Measurements from ENCODE around the gene RPGRIP1. TPM values are rescaled to one million over a fixed set of nuclear protein-coding genes. Genes with fewer than 3 reads are reported as not detected.

The RPGRIP1 gene
- total RNA-seq, 1 experiment from 2014 or later = 0.07 TPM

- H3K4me1 Mint-ChIP-seq = peaks cover 19 to 44% of the 10 kb centered on the region in 2 experiments
- no peak overlapping the region for H3K4me2 ChIP-seq (ENCODE audit: insufficient read depth, insufficient read length, low read length)
- no peaks in the 10 kb centered on the region for H4K20me1 ChIP-seq (ENCODE audit: control insufficient read depth, insufficient read depth, insufficient read length)
- no peaks in the 10 kb centered on the region for H3K27me3 ChIP-seq (ENCODE audit: insufficient read depth, low read length)
- no peak overlapping the region for H2AK5ac ChIP-seq (ENCODE audit: insufficient read length, low read length)
- H3K23me2 ChIP-seq (ENCODE audit: insufficient read length, low read depth, low read length, poor library complexity, severe bottlenecking) = no peaks in the 10 kb centered on the region
- no peak overlapping the region for H3K4me3 Mint-ChIP-seq
- H3K4ac ChIP-seq (ENCODE audit: low read depth, low read length) = no peak overlapping the region
- peaks cover 76% of the 10 kb centered on the region; the same call in 1 of the 2 replicates for H3K79me2 ChIP-seq (ENCODE audit: insufficient read depth, low read length)
- no peaks in the 10 kb centered on the region for H3K9me3 ChIP-seq (ENCODE audit: control insufficient read depth, low read depth, low read length)
- peaks cover 25 to 81% (median 72%) of the 10 kb centered on the region in 3 experiments; a peak in 6 of 7 replicates for H3K36me3 Mint-ChIP-seq (ENCODE audit: insufficient read depth in 1 of 3, low read depth in 3 of 3)
- no peak overlapping the region for H4K8ac ChIP-seq (replicated peaks; ENCODE audit: insufficient read length, low read depth, low read length)
- no peaks in the 10 kb centered on the region; the same call in 1 of the 2 replicates for H3K27me3 Mint-ChIP-seq (ENCODE audit: low read depth)
- no peak overlapping the region for H4K91ac ChIP-seq (ENCODE audit: insufficient read length, low read depth, low read length)
- no peaks in the 10 kb centered on the region for H3K79me1 ChIP-seq (ENCODE audit: insufficient read depth, low read depth, low read length, poor library complexity, severe bottlenecking)
- no peak overlapping the region for H4K5ac ChIP-seq (ENCODE audit: insufficient read length, low read depth, low read length)
- no peak overlapping the region for H3K18ac ChIP-seq (ENCODE audit: insufficient read length, low read depth, low read length)
- TF ChIP-seq, protein P1, sequence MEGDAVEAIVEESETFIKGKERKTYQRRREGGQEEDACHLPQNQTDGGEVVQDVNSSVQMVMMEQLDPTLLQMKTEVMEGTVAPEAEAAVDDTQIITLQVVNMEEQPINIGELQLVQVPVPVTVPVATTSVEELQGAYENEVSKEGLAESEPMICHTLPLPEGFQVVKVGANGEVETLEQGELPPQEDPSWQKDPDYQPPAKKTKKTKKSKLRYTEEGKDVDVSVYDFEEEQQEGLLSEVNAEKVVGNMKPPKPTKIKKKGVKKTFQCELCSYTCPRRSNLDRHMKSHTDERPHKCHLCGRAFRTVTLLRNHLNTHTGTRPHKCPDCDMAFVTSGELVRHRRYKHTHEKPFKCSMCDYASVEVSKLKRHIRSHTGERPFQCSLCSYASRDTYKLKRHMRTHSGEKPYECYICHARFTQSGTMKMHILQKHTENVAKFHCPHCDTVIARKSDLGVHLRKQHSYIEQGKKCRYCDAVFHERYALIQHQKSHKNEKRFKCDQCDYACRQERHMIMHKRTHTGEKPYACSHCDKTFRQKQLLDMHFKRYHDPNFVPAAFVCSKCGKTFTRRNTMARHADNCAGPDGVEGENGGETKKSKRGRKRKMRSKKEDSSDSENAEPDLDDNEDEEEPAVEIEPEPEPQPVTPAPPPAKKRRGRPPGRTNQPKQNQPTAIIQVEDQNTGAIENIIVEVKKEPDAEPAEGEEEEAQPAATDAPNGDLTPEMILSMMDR (conservative IDR thresholded peaks at IDR 0.05) = no peak
- H3K27ac ChIP-seq (ENCODE audit: insufficient read length, low read depth, low read length) = no peak overlapping the region
- H3T11ph ChIP-seq (ENCODE audit: low read length) = no peak overlapping the region
- no peaks in the 10 kb centered on the region for H3K4me1 ChIP-seq (ENCODE audit: insufficient read depth, low read length)
- DNase-seq = no peak
- no peak overlapping the region for H2BK5ac ChIP-seq (ENCODE audit: insufficient read length, low read length)
- WGBS (ENCODE audit: extremely low coverage, insufficient read length, low lambda C conversion rate) = no CpG with 5 or more reads among the region's 11 CpGs
- H3K27ac Mint-ChIP-seq = peak overlapping the region in 2 of 3 experiments; percentile 24 to 88; a peak in 2 of 7 replicates
- H2BK120ac ChIP-seq (ENCODE audit: low read depth, low read length, poor library complexity, severe bottlenecking) = no peak overlapping the region
- H3K9ac ChIP-seq (ENCODE audit: extremely low read depth, insufficient read length, low read length) = no peak overlapping the region
- H2BK20ac ChIP-seq (ENCODE audit: low read depth, low read length, poor library complexity, severe bottlenecking) = no peak overlapping the region
- H2BK15ac ChIP-seq (ENCODE audit: low read depth, low read length) = no peak overlapping the region
- no peaks in the 10 kb centered on the region for H3K9me3 Mint-ChIP-seq
- no peak overlapping the region for H3K56ac ChIP-seq (ENCODE audit: insufficient read length, low read depth, low read length)
- H3K23ac ChIP-seq (ENCODE audit: insufficient read length, low read depth, low read length) = no peak overlapping the region
- no peak overlapping the region for H3K14ac ChIP-seq (ENCODE audit: insufficient read depth, low read length)
- H2AFZ ChIP-seq (ENCODE audit: low read length) = no peak overlapping the region
- no peak overlapping the region for H2BK12ac ChIP-seq (ENCODE audit: insufficient read length, low read depth, low read length)
Observed at GRCh38 chr14:21238823-21239518, 40.9 kb upstream of the RPGRIP1 start.
